H1 (cell line): ENCODE measurements around the gene PURA. TPM values are rescaled to one million over a fixed set of nuclear protein-coding genes. Genes with fewer than 3 reads are reported as not detected.

Experiments
- CTCF ChIA-PET: fragments of 300-600 bp; sonication (Branson Sonifier 250); formaldehyde crosslinking; loops from one replicate; lab custom pipeline; 2021; ENCODE audit not compliant: partially characterized antibody; lab: Charles Lee
- POLR2A ChIA-PET: fragments of 300-600 bp; sonication (Branson Sonifier 250); formaldehyde crosslinking; loops from one replicate; lab custom pipeline; 2021; ENCODE audit warnings: inconsistent platforms; ENCODE audit not compliant: partially characterized antibody; lab: Charles Lee
- DNase-seq, 2 experiments: peaks; one replicate each; pipeline versions ENCODE4 v3.0.0 to v3.0.0-alpha.2; 2010 to 2022; ENCODE audit warnings: low spot score in 2 of 2, low read depth in 1 of 2, mixed read lengths in 1 of 2
- FAIRE-seq: peaks from 2 replicates; lab custom pipeline; 2011; peaks lifted over from hg19 to GRCh38; lab: Jason Lieb, UNC
- H2AFZ ChIP-seq: 2 replicates; pipeline ENCODE4 v1.8.1; 2012; ENCODE audit warnings: low read length, inconsistent platforms
- H2AK5ac ChIP-seq: 2 replicates; pipeline ENCODE4 v1.6.1; 2013; ENCODE audit warnings: low read depth, low read length
- H2BK120ac ChIP-seq: replicated peaks from 2 replicates; pipeline ENCODE3; 2013; ENCODE audit warnings: low read depth, low read length, inconsistent platforms
- H2BK12ac ChIP-seq: 2 replicates; pipeline ENCODE4 v1.6.1; 2013; ENCODE audit warnings: low read depth, low read length
- H2BK15ac ChIP-seq: 2 replicates; pipeline ENCODE4 v1.6.1; 2013; ENCODE audit warnings: low read length
- H2BK20ac ChIP-seq: 2 replicates; pipeline ENCODE4 v1.6.1; 2013; ENCODE audit warnings: low read length
- H2BK5ac ChIP-seq: 2 replicates; pipeline ENCODE4 v1.6.1; 2013; ENCODE audit warnings: low read depth, low read length
- H3K14ac ChIP-seq: 2 replicates; pipeline ENCODE4 v1.6.1; 2013; ENCODE audit warnings: inconsistent platforms; ENCODE audit not compliant: insufficient read length
- H3K18ac ChIP-seq: 2 replicates; pipeline ENCODE4 v1.6.1; 2013; ENCODE audit warnings: low read length; ENCODE audit errors: extremely low read depth
- H3K23ac ChIP-seq: 2 replicates; pipeline ENCODE4 v1.6.1; 2013; ENCODE audit warnings: inconsistent platforms; ENCODE audit not compliant: insufficient read length
- H3K23me2 ChIP-seq: 2 replicates; pipeline ENCODE4 v1.6.1; 2013; ENCODE audit warnings: low read depth, low read length
- H3K27ac ChIP-seq: 2 replicates; pipeline ENCODE4 v1.6.1; 2011; ENCODE audit warnings: low read depth, low read length, inconsistent platforms
- H3K27me3 ChIP-seq, 4 experiments: replicated peaks in 1 of 4; 1 replicate in 1 of 4; 2 replicates in 3 of 4; pipeline versions ENCODE4 v1.6.1 to v1.8.1; 2011 to 2013; ENCODE audit warnings: low read length in 3 of 4, mild to moderate bottlenecking in 3 of 4, inconsistent platforms in 2 of 4, mixed read lengths in 2 of 4, moderate library complexity in 1 of 4; ENCODE audit not compliant: control insufficient read depth in 3 of 4, insufficient read depth in 3 of 4; ENCODE audit errors: extremely low read depth in 1 of 4
- H3K36me3 ChIP-seq, 4 experiments: 2 replicates each; pipeline versions ENCODE4 v1.6.1 to v1.8.1; 2011 to 2013; ENCODE audit warnings: mild to moderate bottlenecking in 4 of 4, low read length in 3 of 4, moderate library complexity in 2 of 4, control low read depth in 1 of 4, inconsistent platforms in 1 of 4; ENCODE audit not compliant: insufficient read depth in 4 of 4, control insufficient read depth in 2 of 4
- H3K4ac ChIP-seq: replicated peaks from 2 replicates; pipeline ENCODE3; 2013; ENCODE audit warnings: low read length, low read depth, mixed read lengths, inconsistent platforms; ENCODE audit not compliant: insufficient read length
- H3K4me1 ChIP-seq, 4 experiments: replicated peaks in 1 of 4; 1 replicate in 1 of 4; 2 replicates in 3 of 4; pipeline versions ENCODE4 v1.6.1 to v1.8.1; 2011 to 2013; ENCODE audit warnings: low read length in 3 of 4, inconsistent platforms in 2 of 4, mixed read lengths in 1 of 4; ENCODE audit not compliant: insufficient read depth in 4 of 4, control insufficient read depth in 3 of 4
- H3K4me2 ChIP-seq, 2 experiments: 2 replicates each; pipeline versions ENCODE4 v1.6.1 to v1.8.1; 2011 to 2013; ENCODE audit warnings: low read depth in 2 of 2, low read length in 2 of 2, control low read depth in 1 of 2, inconsistent platforms in 1 of 2, mild to moderate bottlenecking in 1 of 2; ENCODE audit not compliant: insufficient read depth in 1 of 2
- H3K4me3 ChIP-seq, 4 experiments: fragments of 200-600, 300-600 bp in 1 of 4; sonication (generic), shearing (Covaris generic), sonication (Bioruptor Twin) in 1 of 4; 2 replicates each; pipeline versions ENCODE4 v1.5.1 to v1.8.1; 2011 to 2016; ENCODE audit warnings: low read length in 4 of 4, low read depth in 3 of 4, control low read depth in 2 of 4, inconsistent platforms in 2 of 4, mild to moderate bottlenecking in 2 of 4, mixed read lengths in 1 of 4, moderate library complexity in 1 of 4; ENCODE audit not compliant: insufficient read depth in 2 of 4; ENCODE audit errors: extremely low read depth in 1 of 4
- H3K56ac ChIP-seq: replicated peaks from 2 replicates; pipeline ENCODE3; 2013; ENCODE audit warnings: low read depth, mild to moderate bottlenecking, mixed read lengths, low read length, inconsistent platforms; ENCODE audit not compliant: insufficient read length
- H3K79me1 ChIP-seq: 2 replicates; pipeline ENCODE4 v1.6.1; 2013; ENCODE audit warnings: low read depth, low read length, control low read depth
- H3K79me2 ChIP-seq, 2 experiments: 2 replicates each; pipeline versions ENCODE4 v1.6.1 to v1.8.1; 2012 to 2013; ENCODE audit warnings: low read length in 2 of 2, mild to moderate bottlenecking in 2 of 2, inconsistent platforms in 1 of 2; ENCODE audit not compliant: insufficient read depth in 2 of 2, control insufficient read depth in 1 of 2
- H3K9ac ChIP-seq, 4 experiments: replicated peaks in 1 of 4; 1 replicate in 1 of 4; 2 replicates in 3 of 4; pipeline versions ENCODE4 v1.6.1 to v1.8.1; 2011 to 2013; ENCODE audit warnings: low read depth in 3 of 4, low read length in 3 of 4, control low read depth in 2 of 4, mild to moderate bottlenecking in 2 of 4, moderate library complexity in 2 of 4, inconsistent platforms in 1 of 4; ENCODE audit errors: extremely low read depth in 1 of 4
- H3K9me3 ChIP-seq, 2 experiments: 2 replicates each; pipeline versions ENCODE4 v1.6.1 to v1.8.1; 2012 to 2013; ENCODE audit warnings: mild to moderate bottlenecking in 2 of 2, moderate library complexity in 2 of 2, control low read depth in 1 of 2, inconsistent platforms in 1 of 2, low read depth in 1 of 2, low read length in 1 of 2, mixed read lengths in 1 of 2; ENCODE audit not compliant: insufficient read depth in 2 of 2
- H4K20me1 ChIP-seq, 2 experiments: replicated peaks in 1 of 2; 2 replicates each; pipeline versions ENCODE3 to v1.8.1; 2011 to 2013; ENCODE audit warnings: inconsistent platforms in 2 of 2, low read length in 2 of 2, mild to moderate bottlenecking in 1 of 2; ENCODE audit not compliant: insufficient read depth in 2 of 2, control insufficient read depth in 1 of 2
- H4K5ac ChIP-seq: 2 replicates; pipeline ENCODE4 v1.6.1; 2013; ENCODE audit warnings: low read length, low read depth, mixed read lengths, inconsistent platforms; ENCODE audit not compliant: insufficient read length
- H4K8ac ChIP-seq: 2 replicates; pipeline ENCODE4 v1.8.0; 2013; ENCODE audit warnings: mild to moderate bottlenecking, moderate library complexity, low read length, inconsistent platforms; ENCODE audit not compliant: insufficient read depth; ENCODE audit errors: extremely low read depth
- H4K91ac ChIP-seq: replicated peaks from 2 replicates; pipeline ENCODE3; 2013; ENCODE audit warnings: low read length, mixed read lengths, inconsistent platforms; ENCODE audit not compliant: insufficient read length
- CREB1 ChIP-seq: IDR thresholded peaks from 2 replicates; pipeline ENCODE4 v1.6.1; 2012; ENCODE audit warnings: inconsistent platforms
- CTBP2 ChIP-seq: IDR thresholded peaks from 2 replicates; pipeline ENCODE4 v1.7.0; 2011; ENCODE audit warnings: borderline replicate concordance, mild to moderate bottlenecking, moderate library complexity, mixed read lengths, low read length; ENCODE audit not compliant: insufficient read depth, insufficient read length
- JUN ChIP-seq: IDR thresholded peaks from 2 replicates; pipeline ENCODE4 v1.6.1; 2011; ENCODE audit warnings: low read depth, mild to moderate bottlenecking, improper control_type of control experiment, low read length
- SIX5 ChIP-seq: IDR thresholded peaks from 2 replicates; pipeline ENCODE4 v1.6.1; 2011; ENCODE audit warnings: mild to moderate bottlenecking, low read depth, low read length
- TAF1 ChIP-seq: IDR thresholded peaks from 2 replicates; pipeline ENCODE4 v1.6.1; 2011; ENCODE audit warnings: mild to moderate bottlenecking, low read depth, low read length
- TAF7 ChIP-seq: optimal IDR thresholded peaks from 2 replicates; pipeline ENCODE3; 2011; ENCODE audit warnings: low read depth, mild to moderate bottlenecking, inconsistent platforms, low read length, moderate library complexity, borderline replicate concordance
- WGBS, 2 experiments: shearing (Covaris generic) in 1 of 2; methylation state at CpG; one replicate each; pipeline versions ENCODE4 v1.1.6 to v1.1.7; 2013 to 2015; ENCODE audit warnings: low lambda C conversion rate in 2 of 2, mixed read lengths in 2 of 2, inconsistent platforms in 1 of 2, low coverage in 1 of 2, missing lambda C conversion rate in 1 of 2; ENCODE audit not compliant: insufficient replicate concordance in 2 of 2, insufficient coverage in 1 of 2, insufficient read length in 1 of 2; ENCODE audit errors: extremely low coverage in 1 of 2, missing lambda C conversion rate in 1 of 2; 5-methylcytosine and 5-hydroxymethylcytosine counted together
- polyA plus RNA-seq, 7 experiments: library from polyadenylated mRNA; depleted of rRNA in 3 of 7; stranded (reverse) in 5 of 7; unstranded in 2 of 7; fragments of >200 nt in 5 of 7; fragments of 200-250 nt in 2 of 7; gene quantifications; 1 replicate in 5 of 7; 2 replicates in 1 of 7; 4 replicates in 1 of 7; pipeline versions ENCODE4 v1.2.1 to v1.2.3, GENCODE V29; 2011 to 2013; ENCODE audit warnings: missing spikeins in 2 of 7, mixed read lengths in 2 of 7
- total RNA-seq: library from RNA; stranded (reverse); fragmentation: NEBNext Ultra II Directional; extraction: Animal tissue kit (Norgen Biotek cat#: 25700); gene quantifications from 2 replicates; pipeline ENCODE4 v1.2.1, GENCODE V29; 2021
- TF ChIP-seq, protein P1 (sequence below), 3 experiments: IDR thresholded peaks; 1 replicate in 2 of 3; 2 replicates in 1 of 3; pipeline versions ENCODE4 v1.5.1 to v1.6.1; 2011; ENCODE audit warnings: low read length in 3 of 3, mild to moderate bottlenecking in 3 of 3, inconsistent platforms in 2 of 3, low read depth in 1 of 3, moderate library complexity in 1 of 3; ENCODE audit not compliant: insufficient read depth in 1 of 3; ENCODE audit errors: control extremely low read depth in 1 of 3
- TF ChIP-seq, protein P2 (sequence below): IDR thresholded peaks from 2 replicates; pipeline ENCODE4 v1.6.1; 2011; ENCODE audit warnings: low read depth, mild to moderate bottlenecking, low read length; ENCODE audit not compliant: insufficient read depth

The PURA gene
- total and polyA plus RNA-seq, 2 of the 8 experiments (the other 6 are each of a cell fraction or from before 2014, with no cell fraction given), result 0.98 to 2.1 TPM

DNA sequence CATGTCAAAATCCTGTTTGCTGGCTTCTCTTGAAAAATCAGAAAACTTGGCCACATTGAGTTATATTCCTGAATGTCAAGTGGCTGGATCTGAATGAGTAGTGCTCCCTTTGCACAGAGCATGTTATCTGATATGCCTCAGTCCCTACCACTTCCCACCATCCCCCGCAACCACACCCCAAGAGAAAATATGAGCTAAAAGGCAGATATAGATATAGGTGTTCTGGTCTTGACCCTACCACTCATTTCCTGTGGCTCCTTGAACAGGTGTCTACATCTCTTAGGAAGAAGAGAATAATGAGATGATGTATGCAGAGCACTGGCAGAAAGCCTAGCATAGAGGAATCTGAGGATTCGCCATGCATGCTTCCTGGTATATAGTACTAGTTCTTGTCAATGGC lies 54.5 kb downstream of the PURA start:
- Histone ChIP-seq H3K27me3 (no peaks in the 10 kb centered on the region), H3K4me3 (no peak overlapping the region), H2BK15ac (no peak overlapping the region), H3K4ac (no peak overlapping the region), H3K9ac (no peak overlapping the region), H2BK5ac (no peak overlapping the region), H2AFZ (no peak overlapping the region), H3K79me1 (no peaks in the 10 kb centered on the region), H2BK12ac (no peak overlapping the region), H4K8ac (no peak overlapping the region), H2AK5ac (no peak overlapping the region), H2BK120ac (no peak overlapping the region), H3K23ac (no peak overlapping the region), H4K5ac (no peak overlapping the region)
- WGBS, 2 experiments, result 91% methylated on average over 2 of the region's 2 CpGs; no CpG with 5 or more reads in 1 of the 2 experiments
- no peak for FAIRE-seq
- CTCF ChIA-PET, result interaction anchor here (0.6 to 2.8 kb wide), 7 partner anchors 9 to 186 kb away, joined by 3 to 19 read pairs (median 3); no protein-coding TSS in a partner anchor
- TF ChIP-seq JUN, result no peak
- no peak for TF ChIP-seq TAF7
- TF ChIP-seq, protein P1, sequence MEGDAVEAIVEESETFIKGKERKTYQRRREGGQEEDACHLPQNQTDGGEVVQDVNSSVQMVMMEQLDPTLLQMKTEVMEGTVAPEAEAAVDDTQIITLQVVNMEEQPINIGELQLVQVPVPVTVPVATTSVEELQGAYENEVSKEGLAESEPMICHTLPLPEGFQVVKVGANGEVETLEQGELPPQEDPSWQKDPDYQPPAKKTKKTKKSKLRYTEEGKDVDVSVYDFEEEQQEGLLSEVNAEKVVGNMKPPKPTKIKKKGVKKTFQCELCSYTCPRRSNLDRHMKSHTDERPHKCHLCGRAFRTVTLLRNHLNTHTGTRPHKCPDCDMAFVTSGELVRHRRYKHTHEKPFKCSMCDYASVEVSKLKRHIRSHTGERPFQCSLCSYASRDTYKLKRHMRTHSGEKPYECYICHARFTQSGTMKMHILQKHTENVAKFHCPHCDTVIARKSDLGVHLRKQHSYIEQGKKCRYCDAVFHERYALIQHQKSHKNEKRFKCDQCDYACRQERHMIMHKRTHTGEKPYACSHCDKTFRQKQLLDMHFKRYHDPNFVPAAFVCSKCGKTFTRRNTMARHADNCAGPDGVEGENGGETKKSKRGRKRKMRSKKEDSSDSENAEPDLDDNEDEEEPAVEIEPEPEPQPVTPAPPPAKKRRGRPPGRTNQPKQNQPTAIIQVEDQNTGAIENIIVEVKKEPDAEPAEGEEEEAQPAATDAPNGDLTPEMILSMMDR (IDR thresholded peaks at IDR 0.05; ENCODE audit: control extremely low read depth in 1 of 3, insufficient read depth in 1 of 3, low read depth in 1 of 3, low read length in 3 of 3), result no peak
- TF ChIP-seq TAF1, result no peak
- TF ChIP-seq SIX5, result no peak
- TF ChIP-seq CREB1, result no peak
- TF ChIP-seq, protein P2, sequence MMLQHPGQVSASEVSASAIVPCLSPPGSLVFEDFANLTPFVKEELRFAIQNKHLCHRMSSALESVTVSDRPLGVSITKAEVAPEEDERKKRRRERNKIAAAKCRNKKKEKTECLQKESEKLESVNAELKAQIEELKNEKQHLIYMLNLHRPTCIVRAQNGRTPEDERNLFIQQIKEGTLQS, result no peak
- TF ChIP-seq CTBP2, result no peak
- TF ChIP-seq, all 59 proteins: peak for 0
- no peak overlapping the region for H3K14ac ChIP-seq
- no peaks in the 10 kb centered on the region for H3K36me3 ChIP-seq
- H3K4me1 ChIP-seq, result no peaks in the 10 kb centered on the region
- H2BK20ac ChIP-seq, result no peak overlapping the region
- no peak overlapping the region for H3K4me2 ChIP-seq
- DNase-seq, result no peak
- no peaks in the 10 kb centered on the region; the same call in 1 of the 2 replicates for H3K23me2 ChIP-seq
- H3K18ac ChIP-seq, result no peak overlapping the region
- no peak overlapping the region for H3K56ac ChIP-seq
- POLR2A ChIA-PET, result no interaction called here
- H3K79me2 ChIP-seq, result no peaks in the 10 kb centered on the region
- H4K20me1 ChIP-seq, result no peaks in the 10 kb centered on the region
- no peak overlapping the region for H3K27ac ChIP-seq
- no peak overlapping the region for H4K91ac ChIP-seq
- H3K9me3 ChIP-seq, result no peaks in the 10 kb centered on the region
